GM19351 (cell line): ENCODE data around the gene NUDT4B.
"Not testable (repeated sequence)": the region's sequence is repeated elsewhere in the genome, so short reads cannot be mapped to it uniquely, and the experiment has no call there.

Source experiments
- ATAC-seq: cut with Tn5 transposase; IDR thresholded peaks from one replicate; pipeline ENCODE4 v1.9.1; 2021; ENCODE audit warnings: mild to moderate bottlenecking, moderate library complexity; ENCODE audit not compliant: unreplicated experiment

Gene NUDT4B

GRCh38 chr1:148735538-148735937, 13.0 kb upstream of the NUDT4B start:
- peak; percentile 47 for ATAC-seq

DNA sequence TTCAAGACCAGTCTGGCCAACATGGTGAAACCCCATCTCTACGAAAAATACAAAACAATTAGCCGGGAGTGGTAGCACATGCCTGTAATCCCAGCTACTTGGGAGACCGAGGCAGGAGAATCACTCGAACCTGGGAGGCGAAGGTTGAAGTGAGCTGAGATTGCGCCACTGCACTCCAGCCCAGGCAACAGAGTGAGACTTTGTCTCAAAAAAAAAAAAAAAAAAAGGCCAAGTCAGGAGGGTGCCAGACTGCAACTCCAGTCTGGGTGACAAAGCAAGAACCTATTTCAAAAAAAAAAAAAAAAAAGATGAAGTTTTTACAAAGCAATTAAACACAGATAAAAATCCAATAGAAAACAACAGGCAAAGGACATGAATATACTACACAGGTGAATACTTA, 9.9 kb upstream of the NUDT4B start:
- not testable (repeated sequence) for ATAC-seq

DNA sequence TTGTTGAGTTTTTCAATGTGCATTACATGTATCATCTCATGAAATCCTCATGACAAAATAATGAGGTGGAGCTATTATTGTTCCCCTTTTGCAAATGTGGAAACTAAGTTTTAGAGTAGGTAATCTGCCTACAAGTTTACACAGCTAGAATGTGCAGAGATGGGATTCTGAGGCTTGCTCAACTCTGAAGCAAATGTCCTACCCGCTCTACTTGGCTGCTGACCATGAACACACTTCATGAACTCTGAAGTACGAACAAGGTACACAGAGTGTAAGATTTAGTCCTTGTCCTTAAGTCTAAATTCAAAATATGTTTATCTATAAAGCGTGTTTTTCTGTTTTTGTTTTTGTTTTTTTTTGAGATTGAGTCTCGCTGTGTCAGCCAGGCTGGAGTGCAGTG, 5.4 kb upstream of the NUDT4B start:
- not testable (repeated sequence) for ATAC-seq

GRCh38 chr1:148743726-148744720, 4.6 kb upstream of the NUDT4B start:
- peak; percentile 57 for ATAC-seq

- ATAC-seq: peak; percentile 91
Measured at GRCh38 chr1:148749335-148749681, 734 bp downstream of the NUDT4B start.

GRCh38 chr1:148756231-148756630, 7.7 kb downstream of the NUDT4B start:
- ATAC-seq: not testable (repeated sequence)

- not testable (repeated sequence) for ATAC-seq
Measured at GRCh38 chr1:148757446-148757845, 8.9 kb downstream of the NUDT4B start.

GRCh38 chr1:148758412-148758811, 9.8 kb downstream of the NUDT4B start:
- ATAC-seq: peak; percentile 99

- ATAC-seq: not testable (repeated sequence)
Measured at GRCh38 chr1:148758925-148759324, 10.4 kb downstream of the NUDT4B start.

- ATAC-seq: not testable (repeated sequence)
Measured at GRCh38 chr1:148759749-148760148, 11.2 kb downstream of the NUDT4B start.

- ATAC-seq: not testable (repeated sequence)
Measured at GRCh38 chr1:148760206-148760605, 11.6 kb downstream of the NUDT4B start.

DNA sequence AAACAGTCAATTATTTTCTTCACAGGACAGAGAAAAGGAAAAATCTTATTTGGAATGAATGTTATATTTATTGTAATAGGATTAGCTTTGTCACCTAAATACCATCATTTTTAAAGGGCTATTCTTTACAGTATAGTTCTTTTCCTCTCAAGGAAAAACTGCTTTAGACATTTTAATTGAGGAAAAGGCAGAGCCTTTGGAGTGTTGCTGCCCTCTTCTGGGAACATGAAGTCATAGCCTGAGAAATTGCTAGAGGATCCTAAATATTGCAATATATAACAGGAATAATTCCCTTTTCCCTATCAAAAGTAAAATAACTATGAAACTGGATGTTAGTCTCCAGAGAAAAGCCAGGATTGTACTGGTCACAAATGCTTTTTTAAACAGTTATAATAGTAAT, 12.8 kb downstream of the NUDT4B start:
- not testable (repeated sequence) for ATAC-seq

- not testable (repeated sequence) for ATAC-seq
Measured at GRCh38 chr1:148765238-148766019, 16.9 kb downstream of the NUDT4B start.

DNA sequence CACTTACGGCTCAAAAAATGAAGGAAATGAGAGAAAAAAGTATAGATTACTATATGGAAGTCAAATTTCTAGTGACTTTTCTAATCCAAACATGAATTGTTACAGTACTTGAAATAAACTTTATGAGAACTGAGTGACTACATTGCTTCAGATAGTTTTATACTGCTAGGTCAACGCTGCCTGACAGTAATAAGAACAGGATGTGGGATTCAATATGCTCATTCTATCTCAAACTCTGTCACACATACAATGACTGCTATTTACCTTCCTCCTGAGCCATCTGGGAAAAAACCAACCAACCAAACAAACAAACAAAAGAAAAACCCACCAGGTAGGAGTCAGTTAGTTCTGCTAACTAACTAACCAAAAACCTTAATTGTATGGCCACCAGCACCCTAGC, 20.0 kb downstream of the NUDT4B start:
- not testable (repeated sequence) for ATAC-seq

DNA sequence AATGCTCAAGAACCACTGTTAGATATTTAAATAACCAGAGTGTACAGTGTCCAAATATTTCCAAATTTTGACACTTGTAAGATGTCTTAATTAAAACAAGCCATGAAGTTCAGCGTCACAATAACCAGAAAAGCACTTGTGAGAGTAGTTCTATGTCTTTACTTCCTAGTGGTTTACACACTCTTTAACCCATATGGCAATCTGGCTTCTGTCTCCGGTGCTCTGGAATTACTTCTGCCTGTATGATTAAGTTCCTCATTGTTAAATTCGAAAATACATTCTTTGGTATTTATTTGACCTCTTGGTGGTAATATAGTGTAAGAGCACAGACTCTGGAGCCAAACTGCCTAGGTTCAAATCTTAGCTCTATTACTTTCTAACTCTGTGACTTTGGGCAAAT, 20.9 kb downstream of the NUDT4B start:
- not testable (repeated sequence) for ATAC-seq

DNA sequence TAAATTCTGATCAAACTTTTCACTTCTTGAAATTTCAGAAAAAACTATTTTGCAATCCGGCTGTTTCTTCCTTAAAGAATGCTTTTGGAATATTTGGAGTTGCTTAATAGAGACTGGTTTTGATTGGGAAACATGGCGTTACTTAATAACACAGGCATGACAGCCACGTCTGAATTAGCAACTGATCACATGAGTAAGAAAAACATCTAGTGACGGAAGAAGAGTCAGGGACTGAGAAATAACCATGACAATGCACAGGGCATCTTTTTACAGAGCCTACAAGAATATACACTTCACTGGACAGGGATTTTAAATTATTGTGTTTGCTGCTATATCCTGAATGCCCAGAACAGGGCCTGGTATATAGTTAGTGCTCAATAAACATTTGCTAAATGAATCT, 25.1 kb downstream of the NUDT4B start:
- not testable (repeated sequence) for ATAC-seq

DNA sequence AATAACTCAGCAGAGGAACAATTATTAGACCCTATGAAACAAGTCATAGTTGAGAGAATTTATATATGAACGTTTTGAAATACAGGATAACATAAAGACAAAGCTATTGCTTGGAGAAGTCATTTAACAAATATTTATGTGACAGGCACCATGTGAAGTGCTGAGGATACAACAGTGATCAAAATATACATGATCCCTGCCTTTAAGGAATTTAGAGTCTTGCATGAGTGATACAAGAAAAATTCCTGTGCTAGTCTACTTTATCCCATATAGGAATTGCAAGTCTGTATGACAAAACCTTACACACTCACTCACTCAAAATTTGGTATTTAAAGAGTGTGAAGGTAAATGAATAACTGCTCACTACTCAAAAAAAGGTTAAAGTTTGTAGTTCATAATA, 25.5 kb downstream of the NUDT4B start:
- not testable (repeated sequence) for ATAC-seq

DNA sequence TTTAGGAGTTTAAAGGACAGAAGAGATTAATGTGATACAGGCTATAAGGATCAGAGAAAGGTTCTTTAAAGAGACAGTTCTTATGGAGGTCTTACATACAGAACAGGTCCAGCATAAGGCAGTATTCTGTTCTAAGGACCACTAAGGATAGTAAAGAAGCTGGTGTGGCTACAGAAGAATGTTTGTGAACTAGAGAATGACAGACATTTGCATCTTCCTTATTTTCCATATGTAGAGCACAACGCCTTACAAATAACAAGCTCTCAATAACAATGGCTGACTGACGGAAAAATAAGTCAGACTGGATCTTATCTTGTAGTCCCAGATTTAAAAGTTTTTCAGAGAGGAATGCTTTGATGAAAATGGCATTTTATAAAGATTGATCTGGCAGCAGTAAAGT, 26.7 kb downstream of the NUDT4B start:
- ATAC-seq: not testable (repeated sequence)

DNA sequence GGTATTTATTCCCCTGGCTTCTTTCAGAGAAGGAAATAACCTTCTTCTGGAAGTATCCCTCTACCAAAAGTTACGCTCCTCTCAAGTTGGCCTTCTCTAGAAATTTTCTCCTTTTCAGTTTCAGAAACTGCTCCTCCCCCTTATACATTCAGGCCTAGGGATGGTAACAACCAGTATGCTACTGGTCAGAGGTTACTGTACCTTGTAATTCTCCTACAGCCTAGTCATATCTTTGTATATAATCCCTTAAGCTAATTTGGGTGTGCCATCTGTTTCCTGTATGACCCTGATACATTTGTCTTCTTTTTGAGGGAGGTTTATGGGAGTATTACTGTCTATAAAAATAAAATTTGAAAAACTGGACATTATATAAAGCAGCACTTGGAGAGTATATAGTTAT, 29.1 kb downstream of the NUDT4B start:
- ATAC-seq: not testable (repeated sequence)

- ATAC-seq: not testable (repeated sequence)
Measured at GRCh38 chr1:148780404-148780803, 31.8 kb downstream of the NUDT4B start.

- ATAC-seq: not testable (repeated sequence)
Measured at GRCh38 chr1:148791543-148792099, 43.0 kb downstream of the NUDT4B start.
